Mucosa of descending colon (tissue), 3 donors: ENCODE results near the gene HOXC11. TPM values are rescaled to one million over a fixed set of nuclear protein-coding genes. Genes with fewer than 3 reads are reported as not detected.

Experiments
- ATAC-seq: fragments of 200-7000 bp; cut with Tn5 transposase; one replicate; pipeline ENCODE4 v1.9.1; 2020; ENCODE audit warnings: mild to moderate bottlenecking, moderate library complexity
- DNase-seq, 3 donors: peaks; one replicate each; pipeline ENCODE4 v3.0.0-alpha.2; 2020
- H3K36me3 ChIP-seq: fragments of 200-600 bp; one replicate; pipeline ENCODE4 v1.8.0; 2021; ENCODE audit warnings: low read depth, mild to moderate bottlenecking
- H3K4me1 ChIP-seq: fragments of 200-600 bp; one replicate; pipeline ENCODE4 v1.8.0; 2021; ENCODE audit warnings: low read depth, mild to moderate bottlenecking
- H3K4me3 ChIP-seq: fragments of 200-600 bp; one replicate; pipeline ENCODE4 v1.8.0; 2021; ENCODE audit warnings: mild to moderate bottlenecking
- H3K9me3 ChIP-seq: fragments of 200-600 bp; one replicate; pipeline ENCODE4 v1.8.0; 2021; ENCODE audit warnings: mild to moderate bottlenecking
- CTCF ChIP-seq: fragments of 200-600 bp; IDR thresholded peaks from one replicate; pipeline ENCODE4 v1.8.0; 2022; ENCODE audit warnings: antibody characterized with exemption, mild to moderate bottlenecking
- intact Hi-C, 2 donors: fragments of 100-400 bp; cut with DNase I in 1 of 2; cut with micrococcal nuclease in 1 of 2; formaldehyde crosslinking; loops; one replicate each; pipeline versions ENCODE4 v1.11.0 to v1.11.1; 2022; cut with DNase I, micrococcal nuclease
- total RNA-seq, 3 donors: library from RNA; stranded (reverse); fragmentation: NEBNext Ultra II Directional in 2 of 3; extraction: Animal tissue kit (Norgen Biotek cat#: 25700) in 2 of 3; gene quantifications; one replicate each; pipeline versions ENCODE4 v1.2.1 to v1.2.4, GENCODE V29; 2021 to 2023
- donor health status: DM: no; HTN: no; CAD: no; lungs with moderate emphysema.
- donor health status: DM: no; HTN: no; CAD: no.
- donor health status: DM: no; HTN: yes; CAD: no.

The HOXC11 gene
- total RNA-seq, 3 donors from 2014 or later, result not detected

- H3K4me1 ChIP-seq, result no peaks in the 10 kb centered on the region
- no peak for ATAC-seq
Measured at GRCh38 chr12:53952335-53952694, 20.6 kb upstream of the HOXC11 start.

GRCh38 chr12:53952871-53953734, 19.8 kb upstream of the HOXC11 start:
- no peak for TF ChIP-seq CTCF

More at GRCh38 chr12:53952335-53952694, 20.6 kb upstream of the HOXC11 start:
- no peak for TF ChIP-seq CTCF
- Histone ChIP-seq H3K4me3 (no peak overlapping the region), H3K9me3 (no peaks in the 10 kb centered on the region), H3K36me3 (no peaks in the 10 kb centered on the region)
- DNase-seq, result no peak
- intact Hi-C loops, result no loop called here

GRCh38 chr12:53953831-53954693, 18.9 kb upstream of the HOXC11 start:
- Histone ChIP-seq H3K4me3 (no peak overlapping the region), H3K9me3 (no peaks in the 10 kb centered on the region), H3K4me1 (no peaks in the 10 kb centered on the region), H3K36me3 (no peaks in the 10 kb centered on the region)
- intact Hi-C loops, result no loop called here
- no peak for DNase-seq
- no peak for ATAC-seq
- no peak for TF ChIP-seq CTCF

More at GRCh38 chr12:53952871-53953734, 19.8 kb upstream of the HOXC11 start:
- intact Hi-C loops, result no loop called here
- H3K36me3 ChIP-seq, result no peaks in the 10 kb centered on the region
- ATAC-seq (no peak), DNase-seq (no peak)
- H3K9me3 ChIP-seq, result no peaks in the 10 kb centered on the region
- no peak overlapping the region for H3K4me3 ChIP-seq
- H3K4me1 ChIP-seq, result no peaks in the 10 kb centered on the region

GRCh38 chr12:53954694-53955035, 18.3 kb upstream of the HOXC11 start, which contains the start of gene HOXC12:
HOXC12 (plus strand) TSS chr12:53954903; CDS start chr12:53954930, 27 bp downstream.
- Histone ChIP-seq H3K4me3 (no peak within 1 kb of the TSS), H3K9me3 (no peaks in the 10 kb centered on the region), H3K4me1 (no peaks in the 10 kb centered on the region), H3K36me3 (no peaks in the 10 kb centered on the region)
- DNase-seq (no peak), ATAC-seq (no peak)
- TF ChIP-seq CTCF, result no peak
- intact Hi-C loops, result no loop called here

- no peak for TF ChIP-seq CTCF
- DNase-seq (no peak), ATAC-seq (no peak)
- no peaks in the 10 kb centered on the region for H3K9me3 ChIP-seq
- intact Hi-C loops, result no loop called here
- H3K4me3 ChIP-seq, result no peak overlapping the region
- no peaks in the 10 kb centered on the region for H3K36me3 ChIP-seq
- no peaks in the 10 kb centered on the region for H3K4me1 ChIP-seq
Measured at GRCh38 chr12:53955036-53955775, 17.7 kb upstream of the HOXC11 start.
